ENCODE results near the gene HMGB4. TPM values are rescaled to one million over a fixed set of nuclear protein-coding genes. Genes with fewer than 3 reads are reported as not detected.

The HMGB4 gene
- polyA plus RNA-seq, 1 donor from 2014 or later: not detected

- Histone ChIP-seq H3K4me2 (ENCODE audit: low read length) (no peak overlapping the region), H3K79me2 (replicated peaks; ENCODE audit: insufficient read depth, low read length) (no peaks in the 10 kb centered on the region), H3K9ac (ENCODE audit: low read length) (no peak overlapping the region), H3K9me3 (ENCODE audit: low read length) (no peaks in the 10 kb centered on the region), H4K20me1 (ENCODE audit: insufficient read depth) (no peaks in the 10 kb centered on the region), H3K9me2 (ENCODE audit: insufficient read depth, low read length) (no peaks in the 10 kb centered on the region), H3F3A (ENCODE audit: insufficient read depth, low read length, poor library complexity, severe bottlenecking) (no peaks in the 10 kb centered on the region), H3K27ac (ENCODE audit: low read length) (no peak overlapping the region), H3K36me3 (ENCODE audit: insufficient read depth, low read length) (no peaks in the 10 kb centered on the region), H3K4me3 (ENCODE audit: low read length) (no peak overlapping the region), H3K27me3 (ENCODE audit: insufficient read depth, low read depth, low read length) (no peaks in the 10 kb centered on the region), H2AFZ (ENCODE audit: low read depth, low read length) (no peak overlapping the region)
- TF ChIP-seq, protein P1, sequence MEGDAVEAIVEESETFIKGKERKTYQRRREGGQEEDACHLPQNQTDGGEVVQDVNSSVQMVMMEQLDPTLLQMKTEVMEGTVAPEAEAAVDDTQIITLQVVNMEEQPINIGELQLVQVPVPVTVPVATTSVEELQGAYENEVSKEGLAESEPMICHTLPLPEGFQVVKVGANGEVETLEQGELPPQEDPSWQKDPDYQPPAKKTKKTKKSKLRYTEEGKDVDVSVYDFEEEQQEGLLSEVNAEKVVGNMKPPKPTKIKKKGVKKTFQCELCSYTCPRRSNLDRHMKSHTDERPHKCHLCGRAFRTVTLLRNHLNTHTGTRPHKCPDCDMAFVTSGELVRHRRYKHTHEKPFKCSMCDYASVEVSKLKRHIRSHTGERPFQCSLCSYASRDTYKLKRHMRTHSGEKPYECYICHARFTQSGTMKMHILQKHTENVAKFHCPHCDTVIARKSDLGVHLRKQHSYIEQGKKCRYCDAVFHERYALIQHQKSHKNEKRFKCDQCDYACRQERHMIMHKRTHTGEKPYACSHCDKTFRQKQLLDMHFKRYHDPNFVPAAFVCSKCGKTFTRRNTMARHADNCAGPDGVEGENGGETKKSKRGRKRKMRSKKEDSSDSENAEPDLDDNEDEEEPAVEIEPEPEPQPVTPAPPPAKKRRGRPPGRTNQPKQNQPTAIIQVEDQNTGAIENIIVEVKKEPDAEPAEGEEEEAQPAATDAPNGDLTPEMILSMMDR (IDR thresholded peaks at IDR 0.05; ENCODE audit: poor library complexity, severe bottlenecking): no peak
- TF ChIP-seq TAF1 (IDR thresholded peaks at IDR 0.05; ENCODE audit: low read depth) (no peak), SMC3 (conservative IDR thresholded peaks at IDR 0.05; ENCODE audit: poor library complexity) (no peak), RAD21 (conservative IDR thresholded peaks at IDR 0.05) (no peak), MXI1 (conservative IDR thresholded peaks at IDR 0.05; ENCODE audit: poor library complexity, severe bottlenecking) (no peak), REST (IDR thresholded peaks at IDR 0.05; ENCODE audit: borderline replicate concordance) (no peak), POLR2AphosphoS5 (IDR thresholded peaks at IDR 0.05) (no peak), EP300 (conservative IDR thresholded peaks at IDR 0.05; ENCODE audit: poor library complexity, severe bottlenecking) (no peak), EZH2 (IDR thresholded peaks at IDR 0.05; ENCODE audit: borderline replicate concordance, insufficient read depth, low read length, poor library complexity, severe bottlenecking) (no peak)
Measured at GRCh38 chr1:33820804-33821203, 43.1 kb upstream of the HMGB4 start.

GRCh38 chr1:33821291-33821690 is 42.6 kb upstream of the HMGB4 start:
- H3K4me3 ChIP-seq (ENCODE audit: low read length): no peak overlapping the region
- no peaks in the 10 kb centered on the region for H3K27me3 ChIP-seq (ENCODE audit: insufficient read depth, low read depth, low read length)
- no peaks in the 10 kb centered on the region for H3K9me2 ChIP-seq (ENCODE audit: insufficient read depth, low read length)
- TF ChIP-seq RAD21 (conservative IDR thresholded peaks at IDR 0.05) (no peak), POLR2AphosphoS5 (IDR thresholded peaks at IDR 0.05) (no peak), MXI1 (conservative IDR thresholded peaks at IDR 0.05; ENCODE audit: poor library complexity, severe bottlenecking) (no peak), REST (IDR thresholded peaks at IDR 0.05; ENCODE audit: borderline replicate concordance) (no peak), EP300 (conservative IDR thresholded peaks at IDR 0.05; ENCODE audit: poor library complexity, severe bottlenecking) (no peak), EZH2 (IDR thresholded peaks at IDR 0.05; ENCODE audit: borderline replicate concordance, insufficient read depth, low read length, poor library complexity, severe bottlenecking) (no peak), TAF1 (IDR thresholded peaks at IDR 0.05; ENCODE audit: low read depth) (no peak), SMC3 (conservative IDR thresholded peaks at IDR 0.05; ENCODE audit: poor library complexity) (no peak)
- TF ChIP-seq, protein P1 (IDR thresholded peaks at IDR 0.05; ENCODE audit: poor library complexity, severe bottlenecking): no peak
- H4K20me1 ChIP-seq (ENCODE audit: insufficient read depth): no peaks in the 10 kb centered on the region
- no peaks in the 10 kb centered on the region for H3K9me3 ChIP-seq (ENCODE audit: low read length)
- H3F3A ChIP-seq (ENCODE audit: insufficient read depth, low read length, poor library complexity, severe bottlenecking): no peaks in the 10 kb centered on the region
- no peak overlapping the region for H3K4me2 ChIP-seq (ENCODE audit: low read length)
- H3K79me2 ChIP-seq (replicated peaks; ENCODE audit: insufficient read depth, low read length): no peaks in the 10 kb centered on the region
- H3K36me3 ChIP-seq (ENCODE audit: insufficient read depth, low read length): no peaks in the 10 kb centered on the region
- H2AFZ ChIP-seq (ENCODE audit: low read depth, low read length): no peak overlapping the region
- H3K9ac ChIP-seq (ENCODE audit: low read length): no peak overlapping the region
- H3K27ac ChIP-seq (ENCODE audit: low read length): no peak overlapping the region

All from neural cell (in vitro differentiated cells).